ENCODE data around the gene PDE1C. TPM values are rescaled to one million over a fixed set of nuclear protein-coding genes. Genes with fewer than 3 reads are reported as not detected.

Gene PDE1C
- total and polyA plus RNA-seq, 8 donors = 2.9 to 54.2 (median 5.9) TPM

GRCh38 chr7:31974351-31974750 is 95.9 kb downstream of the PDE1C start:
- no peak for DNase-seq
- Histone ChIP-seq H3K27me3 (no peaks in the 10 kb centered on the region), H3K4me3 (no peak overlapping the region), H3K36me3 (no peaks in the 10 kb centered on the region), H3K4me1 (no peaks in the 10 kb centered on the region), H3K9me3 (peaks cover 0 to 10% (median 4%) of the 10 kb centered on the region in 4 donors), H3K27ac (no peak overlapping the region)
- intact Hi-C loops (cut with DNase I; ENCODE audit: low total_unique reads) = no loop called here
- 38 to 70% (median 50%) methylated on average over 1 of the region's 1 CpG for WGBS, 5 donors
- TF ChIP-seq POLR2A (IDR thresholded peaks at IDR 0.05) (no peak), POLR2AphosphoS5 (IDR thresholded peaks at IDR 0.05) (no peak), CTCF (IDR thresholded peaks at IDR 0.05) (no peak), EP300 (IDR thresholded peaks at IDR 0.05) (no peak)

GRCh38 chr7:31971049-31971667 is 99.0 kb downstream of the PDE1C start:
- Histone ChIP-seq H3K4me1 (no peaks in the 10 kb centered on the region), H3K27me3 (no peaks in the 10 kb centered on the region), H3K27ac (no peak overlapping the region), H3K9me3 (peaks cover 0 to 7% (median 0%) of the 10 kb centered on the region in 4 donors), H3K4me3 (no peak overlapping the region), H3K36me3 (no peaks in the 10 kb centered on the region)
- DNase-seq = no peak
- 85 to 98% (median 91%) methylated on average over 7 of the region's 7 CpGs for WGBS, 5 donors
- intact Hi-C loops (cut with DNase I; ENCODE audit: low total_unique reads) = no loop called here
- TF ChIP-seq POLR2A (IDR thresholded peaks at IDR 0.05) (no peak), CTCF (IDR thresholded peaks at IDR 0.05) (no peak), EP300 (IDR thresholded peaks at IDR 0.05) (no peak), POLR2AphosphoS5 (IDR thresholded peaks at IDR 0.05) (no peak)

- intact Hi-C loops (cut with DNase I; ENCODE audit: low total_unique reads) = no loop called here
These were observed 99.7 kb downstream of the PDE1C start for GRCh38 chr7:31970501-31970900.

GRCh38 chr7:31963569-31964175 is 106.5 kb downstream of the PDE1C start:
- H3K36me3 ChIP-seq = no peaks in the 10 kb centered on the region
- WGBS, 5 donors = 80 to 93% (median 87%) methylated on average over 8 of the region's 8 CpGs
- peaks cover 0 to 2% (median 0%) of the 10 kb centered on the region in 4 donors for H3K9me3 ChIP-seq
- TF ChIP-seq EP300 (IDR thresholded peaks at IDR 0.05) (no peak), CTCF (IDR thresholded peaks at IDR 0.05) (no peak), POLR2AphosphoS5 (IDR thresholded peaks at IDR 0.05) (no peak), POLR2A (IDR thresholded peaks at IDR 0.05) (no peak)
- intact Hi-C loops (cut with DNase I; ENCODE audit: low total_unique reads) = no loop called here
- H3K4me3 ChIP-seq = no peak overlapping the region
- no peaks in the 10 kb centered on the region for H3K27me3 ChIP-seq
- H3K27ac ChIP-seq = no peak overlapping the region
- DNase-seq = no peak
- H3K4me1 ChIP-seq = no peaks in the 10 kb centered on the region

More at GRCh38 chr7:31970501-31970900, 99.7 kb downstream of the PDE1C start:
- Histone ChIP-seq H3K4me1 (no peaks in the 10 kb centered on the region), H3K4me3 (no peak overlapping the region), H3K27ac (no peak overlapping the region), H3K27me3 (no peaks in the 10 kb centered on the region), H3K9me3 (peaks cover 0 to 7% (median 0%) of the 10 kb centered on the region in 4 donors), H3K36me3 (no peaks in the 10 kb centered on the region)
- no peak for TF ChIP-seq CTCF (IDR thresholded peaks at IDR 0.05)
- no peak for TF ChIP-seq POLR2A (IDR thresholded peaks at IDR 0.05)
- TF ChIP-seq POLR2AphosphoS5 (IDR thresholded peaks at IDR 0.05) = no peak
- no peak for TF ChIP-seq EP300 (IDR thresholded peaks at IDR 0.05)
- no peak for DNase-seq

Measured in stomach (tissue), 9 donors.